Activated T-cell treated with anti-CD3 and anti-CD28 coated beads for 48 hours (primary cell): ENCODE data around the gene ANGPTL2.

ENCODE experiments used
- DNase-seq: peaks from one replicate; pipeline ENCODE4 v3.0.0-alpha.2; 2020; ENCODE audit warnings: low read depth

Gene ANGPTL2

DNA sequence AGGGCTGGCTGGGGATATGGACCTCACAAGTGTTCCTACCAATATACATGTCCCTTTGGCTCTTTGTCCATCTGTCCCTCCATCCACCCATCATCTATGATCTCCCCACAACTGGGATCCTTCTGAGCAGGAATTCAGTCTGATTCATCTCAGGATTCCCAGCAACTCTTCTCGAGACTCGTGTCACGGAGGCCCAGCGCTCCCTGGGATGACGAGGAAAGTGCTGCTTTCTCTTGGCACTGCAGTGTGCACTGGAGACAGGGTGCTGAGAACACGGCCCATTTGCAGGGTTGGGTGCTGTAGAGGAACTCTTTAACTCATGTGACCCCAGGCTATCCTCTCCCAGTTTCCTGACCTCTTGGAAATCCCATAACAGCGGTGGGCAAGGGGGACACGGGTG lies 72.9 kb downstream of the ANGPTL2 start:
- DNase-seq = no peak

- peak; percentile 1 for DNase-seq
These were observed 73.4 kb downstream of the ANGPTL2 start for GRCh38 chr9:127049044-127049443.

DNA sequence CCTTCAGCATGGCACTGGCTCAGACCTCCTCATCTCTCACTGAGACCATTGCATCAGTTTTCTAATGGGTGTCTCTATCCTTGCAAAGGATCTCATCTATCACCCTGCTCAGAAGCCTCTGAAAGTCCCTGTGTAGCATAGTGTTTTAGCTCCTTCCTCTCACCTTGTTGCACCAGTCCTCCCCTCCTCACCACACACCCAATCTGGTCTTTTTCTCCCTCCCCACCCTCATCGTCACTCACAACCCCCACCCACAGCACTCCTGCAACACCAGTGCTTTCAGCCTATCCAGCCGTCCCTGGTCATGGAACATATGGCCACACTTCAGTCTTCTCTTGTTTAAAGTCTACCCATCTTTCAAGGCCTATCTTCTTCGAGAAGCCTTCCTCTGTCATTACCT lies 74.5 kb downstream of the ANGPTL2 start:
- no peak for DNase-seq

- DNase-seq = no peak
These were observed 77.3 kb downstream of the ANGPTL2 start for GRCh38 chr9:127045148-127045547.

DNA sequence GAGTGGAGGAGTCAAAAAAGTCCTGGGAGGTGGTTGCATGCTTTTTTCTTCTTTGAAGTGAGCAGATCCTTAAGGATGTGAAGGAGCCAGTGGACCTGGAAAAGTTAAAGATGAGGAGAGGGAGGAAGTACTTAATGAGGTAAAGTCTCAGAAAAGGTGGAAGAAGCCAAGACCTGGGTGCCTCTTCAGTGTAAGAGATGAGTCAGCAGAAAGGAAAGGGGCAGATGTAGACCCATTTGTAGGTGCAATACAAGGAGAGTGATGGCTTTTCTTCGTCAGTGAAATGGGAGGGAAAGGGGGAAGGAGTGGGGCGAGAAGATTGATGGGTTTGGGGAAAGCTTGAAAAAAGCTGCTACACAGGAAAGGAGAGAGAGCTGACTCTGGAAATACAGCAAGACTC lies 82.9 kb downstream of the ANGPTL2 start:
- no peak for DNase-seq

- no peak for DNase-seq
These were observed 83.9 kb downstream of the ANGPTL2 start for GRCh38 chr9:127038531-127038930.
